KOPT-K1 (cell line): ENCODE measurements around the gene OTOP1.
"Not testable (repeated sequence)": the region's sequence is repeated elsewhere in the genome, so short reads cannot be mapped to it uniquely, and the experiment has no call there.

ENCODE experiments used
- H3K27ac ChIP-seq: fragments of 200-600 bp; sonication (generic); 2 replicates; pipeline ENCODE4 v1.5.1; 2016; ENCODE audit warnings: antibody characterized with exemption, mild to moderate bottlenecking, low read depth, low read length; ENCODE audit not compliant: poor library complexity, severe bottlenecking
- H3K36me3 ChIP-seq: fragments of 200-600 bp; sonication (generic); 2 replicates; pipeline ENCODE4 v1.5.1; 2017; ENCODE audit warnings: antibody characterized with exemption, mild to moderate bottlenecking, low read length, moderate library complexity; ENCODE audit not compliant: insufficient read depth
- H3K9me3 ChIP-seq: fragments of 200-600 bp; sonication (generic); 2 replicates; pipeline ENCODE4 v1.5.1; 2017; ENCODE audit warnings: antibody characterized with exemption, low read length, mild to moderate bottlenecking; ENCODE audit not compliant: insufficient read depth, poor library complexity, severe bottlenecking

OTOP1 gene

GRCh38 chr4:4249342-4249741 lies 22.6 kb upstream of the OTOP1 start:
- peaks cover 17% of the 10 kb centered on the region for H3K36me3 ChIP-seq
- not testable (repeated sequence) for H3K27ac ChIP-seq, H3K9me3 ChIP-seq

- H3K27ac ChIP-seq: peak overlapping the region; percentile 79
- peaks cover 22% of the 10 kb centered on the region for H3K36me3 ChIP-seq
- H3K9me3 ChIP-seq: no peaks in the 10 kb centered on the region
Observed at GRCh38 chr4:4248885-4249203, 22.1 kb upstream of the OTOP1 start.

GRCh38 chr4:4248029-4248884 lies 21.5 kb upstream of the OTOP1 start, which contains the start of gene TMEM128:
Gene TMEM128, minus strand, starts transcription at chr4:4248223. Its CDS starts 21 bp downstream, at chr4:4248202.
- peaks cover 28% of the 10 kb centered on the region for H3K36me3 ChIP-seq
- H3K27ac ChIP-seq: peak within 1 kb of the TSS; percentile 79
- H3K9me3 ChIP-seq: no peaks in the 10 kb centered on the region

GRCh38 chr4:4247696-4248028 lies 20.9 kb upstream of the OTOP1 start:
- H3K36me3 ChIP-seq: peaks cover 29% of the 10 kb centered on the region
- H3K9me3 ChIP-seq: no peaks in the 10 kb centered on the region
- H3K27ac ChIP-seq: peak overlapping the region; percentile 79

- Histone ChIP-seq H3K36me3 (peaks cover 49% of the 10 kb centered on the region), H3K9me3 (no peaks in the 10 kb centered on the region), H3K27ac (no peak overlapping the region)
Observed at GRCh38 chr4:4245172-4245571, 18.4 kb upstream of the OTOP1 start.

- peaks cover 64% of the 10 kb centered on the region for H3K36me3 ChIP-seq
- not testable (repeated sequence) for H3K9me3 ChIP-seq, H3K27ac ChIP-seq
Observed at GRCh38 chr4:4239551-4239950, 12.8 kb upstream of the OTOP1 start.

GRCh38 chr4:4233610-4234009 lies 6.9 kb upstream of the OTOP1 start:
- Histone ChIP-seq H3K27ac (no peak overlapping the region), H3K36me3 (peaks cover 18% of the 10 kb centered on the region), H3K9me3 (peaks cover 7% of the 10 kb centered on the region)

- no peaks in the 10 kb centered on the region for H3K36me3 ChIP-seq
Observed at GRCh38 chr4:4228356-4228668, 1.6 kb upstream of the OTOP1 start.

GRCh38 chr4:4227510-4228355 lies 1.0 kb upstream of the OTOP1 start:
- no peaks in the 10 kb centered on the region for H3K36me3 ChIP-seq
- H3K9me3 ChIP-seq: no peaks in the 10 kb centered on the region
- H3K27ac ChIP-seq: no peak overlapping the region

More at GRCh38 chr4:4228356-4228668, 1.6 kb upstream of the OTOP1 start:
- Histone ChIP-seq H3K9me3 (peaks cover 3% of the 10 kb centered on the region), H3K27ac (no peak overlapping the region)

GRCh38 chr4:4225915-4226605 lies 669 bp downstream of the OTOP1 start:
- Histone ChIP-seq H3K36me3 (no peaks in the 10 kb centered on the region), H3K9me3 (no peaks in the 10 kb centered on the region), H3K27ac (no peak overlapping the region)

GRCh38 chr4:4217113-4217512 lies 9.6 kb downstream of the OTOP1 start:
- Histone ChIP-seq H3K36me3 (no peaks in the 10 kb centered on the region), H3K9me3 (no peaks in the 10 kb centered on the region), H3K27ac (no peak overlapping the region)

- Histone ChIP-seq H3K9me3 (no peaks in the 10 kb centered on the region), H3K36me3 (no peaks in the 10 kb centered on the region), H3K27ac (no peak overlapping the region)
Observed at GRCh38 chr4:4216648-4217047, 10.1 kb downstream of the OTOP1 start.

- H3K9me3 ChIP-seq, H3K27ac ChIP-seq, H3K36me3 ChIP-seq: not testable (repeated sequence)
Observed at GRCh38 chr4:4213674-4214073, 13.1 kb downstream of the OTOP1 start.

GRCh38 chr4:4206204-4206603 lies 20.5 kb downstream of the OTOP1 start:
- no peaks in the 10 kb centered on the region for H3K36me3 ChIP-seq
- H3K27ac ChIP-seq: no peak overlapping the region
- no peaks in the 10 kb centered on the region for H3K9me3 ChIP-seq

GRCh38 chr4:4204401-4204745 lies 22.4 kb downstream of the OTOP1 start:
- Histone ChIP-seq H3K27ac (no peak overlapping the region), H3K9me3 (no peaks in the 10 kb centered on the region), H3K36me3 (no peaks in the 10 kb centered on the region)
